KBM-7 (cell line): ENCODE results near the gene TOM1.

ENCODE experiments used
- DNase-seq: peaks from one replicate; pipeline ENCODE4 v3.0.0-alpha.2; 2015
- in situ Hi-C: fragments of 300-500 bp; cut with MboI; formaldehyde crosslinking; loops from 2 replicates; pipeline ENCODE4 v1.14.3; 2020; ENCODE audit warnings: low sequenced_read_pairs, low pct_unique_long_range_greater_than_20kb, mixed read lengths

Gene TOM1

DNA sequence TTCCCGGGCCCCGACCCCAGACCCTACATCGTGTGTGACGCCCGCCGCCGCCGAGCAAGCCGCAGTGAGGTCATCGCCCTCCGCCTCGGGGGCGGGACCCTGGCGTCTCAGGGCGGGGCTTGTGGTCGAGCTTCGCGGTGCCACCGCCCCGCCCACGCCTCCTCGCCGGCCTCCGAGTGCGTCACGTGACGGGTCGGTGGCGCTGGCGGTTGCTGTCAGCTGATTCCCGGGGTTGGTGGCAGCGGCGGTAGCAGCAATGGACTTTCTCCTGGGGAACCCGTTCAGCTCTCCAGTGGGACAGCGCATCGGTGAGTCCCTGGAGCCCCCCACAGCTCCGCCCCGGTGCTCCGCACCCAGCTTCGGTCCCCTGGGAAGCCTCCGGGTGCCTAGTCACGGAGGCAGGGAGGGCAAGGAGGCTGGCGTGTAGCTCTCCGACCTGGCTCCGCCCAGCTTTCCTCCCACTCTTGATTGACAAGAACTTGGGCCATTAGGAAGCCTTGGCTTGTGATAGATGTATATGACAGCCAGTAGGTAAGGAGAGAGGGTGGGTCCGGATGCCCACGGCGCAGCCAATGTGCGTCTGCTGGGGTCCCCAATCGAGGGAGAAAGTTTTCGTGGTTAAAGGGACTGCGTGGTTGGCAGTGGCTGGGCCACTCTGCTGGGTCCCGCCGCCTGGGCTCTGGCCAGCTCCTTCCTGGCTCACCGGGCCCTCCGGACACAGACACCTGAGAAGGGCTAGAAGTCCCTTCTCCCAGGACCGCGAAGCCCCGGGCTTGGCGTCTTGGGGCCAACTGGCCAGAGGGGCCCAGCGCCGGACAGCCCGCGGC lies at the start of gene TOM1:
TOM1 (plus strand) TSS at position 222 of the 827 bp plus-strand sequence; CDS start at position 257, 35 bp downstream.
- peak; percentile 98 for DNase-seq
- in situ Hi-C loops = no loop called here

DNA sequence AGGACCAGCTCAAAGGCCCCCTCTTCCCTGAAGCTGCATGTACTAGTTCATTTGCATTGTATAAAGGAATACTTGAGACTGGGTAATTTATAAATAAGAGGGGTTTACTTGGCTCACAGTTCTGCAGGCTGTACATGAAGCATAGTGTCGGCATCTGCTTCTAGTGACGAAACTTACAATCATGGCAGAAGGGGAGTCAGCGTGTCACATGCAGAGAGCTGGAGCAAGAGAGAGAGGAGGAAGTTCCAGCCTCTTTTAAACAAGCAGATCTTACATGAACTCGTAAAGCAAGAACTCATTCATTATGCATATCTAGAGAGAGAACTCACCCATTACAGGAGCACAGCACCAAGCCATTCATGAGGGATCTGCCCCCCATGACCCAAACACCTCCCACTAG lies 49.5 kb upstream of the TOM1 start:
- in situ Hi-C loops = no loop called here
- DNase-seq = no peak

DNA sequence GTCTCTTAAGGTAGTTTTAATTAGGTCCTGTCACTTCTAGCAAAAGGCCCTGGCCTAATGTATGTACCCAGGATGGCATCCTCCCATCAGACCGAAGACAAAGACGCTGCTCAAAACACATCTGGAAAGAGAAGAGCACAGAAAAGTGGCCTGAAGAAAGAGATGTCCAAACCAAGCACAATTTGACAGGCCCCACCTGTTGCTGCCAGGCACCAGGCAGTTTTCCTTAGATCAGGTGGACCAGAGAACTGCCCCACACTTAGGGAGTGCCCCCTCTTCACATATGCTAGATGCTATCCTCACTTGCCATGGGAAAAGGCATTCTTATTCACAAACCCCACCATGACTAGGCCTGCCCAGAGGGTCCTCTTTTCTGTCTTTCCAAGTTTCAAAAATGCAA lies 45.7 kb upstream of the TOM1 start:
- in situ Hi-C loops = no loop called here

DNA sequence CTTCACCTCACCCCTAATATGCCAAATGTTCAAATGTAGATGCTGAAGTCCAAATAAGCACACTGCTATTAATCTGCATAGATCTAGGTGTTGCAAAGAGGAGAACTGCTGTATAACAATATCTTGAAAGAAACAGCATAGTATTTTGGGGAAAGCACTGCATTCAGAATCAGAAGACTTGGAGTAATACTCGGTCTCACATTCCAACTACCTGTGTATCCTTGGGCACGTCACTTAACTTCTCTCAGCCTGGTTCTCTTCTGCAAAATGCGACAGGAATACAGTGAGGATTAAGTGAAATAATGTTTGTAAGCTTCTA lies 42.7 kb upstream of the TOM1 start:
- DNase-seq = no peak
- in situ Hi-C loops = no loop called here

More for the DNA sequence above, 45.7 kb upstream of the TOM1 start:
- DNase-seq = no peak

DNA sequence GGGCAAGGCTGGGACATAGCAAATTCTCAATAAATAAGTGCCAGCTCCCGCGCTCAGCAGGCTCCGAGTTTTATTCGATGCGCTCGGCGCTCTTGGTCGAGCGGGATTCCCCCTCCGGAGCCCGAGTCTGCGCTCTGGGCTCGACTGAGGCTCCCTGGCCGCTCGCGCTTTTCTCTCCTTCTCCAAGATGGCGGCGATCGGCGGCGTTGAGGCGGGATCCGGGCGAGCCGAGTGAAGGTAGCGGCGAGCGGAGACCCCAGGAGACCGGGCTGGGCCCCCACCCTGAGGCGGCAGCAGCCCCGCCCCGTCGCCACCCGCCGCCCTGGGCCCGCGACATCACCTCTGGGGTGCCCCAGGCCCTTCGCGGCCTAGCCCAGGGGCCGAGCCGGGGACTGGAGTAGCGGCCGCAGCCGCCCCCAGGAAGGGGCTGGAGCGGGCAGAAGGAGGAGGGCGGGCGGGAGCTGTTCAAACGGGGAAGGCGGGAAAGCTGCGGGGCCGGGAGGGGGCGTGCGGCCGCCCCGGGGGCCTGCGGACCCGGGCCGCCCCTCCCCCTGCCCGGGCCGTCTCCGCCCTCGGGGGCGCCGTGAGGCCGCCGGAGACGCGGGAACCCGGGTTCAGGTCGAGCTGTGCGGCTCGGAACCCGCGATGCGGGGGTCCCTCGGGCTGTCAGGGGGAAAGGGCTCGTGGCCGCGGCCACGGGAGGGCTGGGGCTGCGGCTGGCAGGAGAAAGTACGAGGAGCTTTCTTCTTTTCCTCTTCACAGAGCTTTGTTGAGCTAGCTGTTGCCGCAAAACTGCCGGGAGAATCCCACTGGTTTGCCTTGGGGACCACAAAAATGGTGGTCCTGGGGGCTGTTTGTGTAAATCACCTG lies 42.1 kb upstream of the TOM1 start, which contains the start of gene HMGXB4:
HMGXB4 (plus strand) TSS at position 173 of the 870 bp plus-strand sequence. CDS start 4,898 bp downstream, outside the sequence.
- DNase-seq = peak; percentile 83
- in situ Hi-C loops = no loop called here

DNA sequence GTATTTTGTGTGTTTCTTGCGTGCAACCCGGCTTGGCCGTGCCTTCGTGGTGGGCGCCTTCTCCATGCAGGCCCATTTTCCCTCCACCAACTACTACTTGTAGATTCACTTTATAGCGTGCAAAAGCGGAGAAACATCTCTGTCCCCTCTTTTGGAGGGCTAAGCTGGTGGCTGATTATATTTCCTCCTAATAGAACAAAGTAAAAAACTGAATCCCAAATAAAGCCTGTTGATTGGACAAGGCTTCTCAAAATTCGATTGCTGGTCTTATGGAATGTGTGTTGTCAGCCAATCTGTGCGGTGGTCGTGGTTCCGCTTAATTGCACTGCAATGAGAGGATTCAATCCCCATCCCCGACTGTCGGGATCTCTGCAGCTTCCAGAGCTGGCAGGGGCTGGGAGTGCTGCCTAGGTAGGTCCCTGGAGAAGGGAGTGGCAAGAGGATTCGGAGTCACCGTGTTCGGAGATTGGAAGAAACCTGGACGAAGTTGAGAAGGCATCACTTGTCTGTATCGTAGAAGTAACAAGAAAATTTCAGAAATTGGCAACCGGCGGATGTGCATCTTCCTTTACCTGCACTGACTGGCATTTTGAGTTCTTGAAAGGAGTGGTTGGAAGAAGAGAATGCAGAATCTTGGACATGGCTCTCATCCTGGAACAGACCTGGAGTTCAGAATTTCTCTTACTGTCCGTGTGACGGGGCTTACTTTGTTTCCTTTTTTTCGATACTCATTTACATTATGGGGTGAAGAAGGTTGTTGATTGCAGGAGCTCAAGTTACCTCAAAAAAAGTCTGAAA lies 41.3 kb upstream of the TOM1 start:
- peak; percentile 40 for DNase-seq
- in situ Hi-C loops = no loop called here

DNA sequence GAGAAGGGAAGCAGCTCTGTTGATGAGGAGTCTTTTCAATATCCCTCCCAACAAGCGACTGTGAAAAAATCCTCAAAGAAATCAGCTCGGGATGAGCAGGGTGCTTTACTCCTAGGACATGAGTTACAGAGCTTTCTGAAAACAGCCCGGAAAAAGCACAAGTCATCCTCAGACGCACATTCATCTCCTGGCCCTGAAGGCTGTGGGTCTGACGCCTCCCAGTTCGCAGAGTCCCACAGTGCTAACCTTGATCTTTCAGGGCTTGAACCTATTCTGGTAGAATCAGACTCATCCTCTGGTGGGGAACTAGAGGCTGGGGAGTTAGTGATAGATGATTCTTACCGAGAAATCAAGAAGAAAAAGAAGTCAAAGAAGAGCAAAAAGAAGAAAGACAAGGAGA lies 34.7 kb upstream of the TOM1 start:
- in situ Hi-C loops = no loop called here
- no peak for DNase-seq

DNA sequence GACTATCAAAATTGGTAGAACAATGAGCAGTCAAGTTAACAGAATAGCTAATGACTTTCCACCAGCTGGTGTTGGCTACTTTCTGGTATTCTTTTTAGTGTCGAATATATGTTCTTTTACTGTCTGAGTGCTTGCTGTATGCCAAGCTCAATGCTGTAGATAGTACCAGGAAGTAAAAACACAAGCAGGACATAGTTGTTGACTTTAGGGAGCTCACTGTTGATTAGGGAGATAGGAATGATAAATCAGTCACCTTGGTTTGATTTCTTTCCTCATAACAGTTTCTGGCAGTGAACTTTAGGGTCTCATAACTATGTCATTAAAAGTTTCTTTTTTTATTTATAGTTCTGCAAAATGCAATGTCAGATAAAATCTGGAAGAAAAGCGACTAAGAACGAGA lies 33.4 kb upstream of the TOM1 start:
- in situ Hi-C loops = no loop called here
- DNase-seq = no peak

DNA sequence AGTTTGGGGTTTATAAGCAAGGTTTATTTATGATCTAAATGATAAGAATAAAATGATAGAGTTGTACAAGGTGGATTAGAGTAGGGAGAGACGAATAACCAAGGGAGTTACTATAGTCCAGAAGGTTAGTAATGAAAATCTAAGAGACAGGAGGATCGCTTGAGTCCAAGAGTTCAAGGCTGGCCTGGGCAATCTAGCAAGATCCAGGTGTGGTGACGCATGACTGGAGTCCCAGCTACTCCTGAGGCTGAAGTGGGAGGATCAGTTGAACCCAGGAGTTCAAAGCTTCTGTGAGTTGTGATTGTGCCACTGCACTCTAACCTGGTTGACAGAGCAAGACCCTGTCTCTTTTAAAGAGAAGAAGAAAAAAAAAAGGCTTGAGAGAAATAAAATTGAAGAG lies 30.1 kb upstream of the TOM1 start:
- DNase-seq = no peak
- in situ Hi-C loops = no loop called here

DNA sequence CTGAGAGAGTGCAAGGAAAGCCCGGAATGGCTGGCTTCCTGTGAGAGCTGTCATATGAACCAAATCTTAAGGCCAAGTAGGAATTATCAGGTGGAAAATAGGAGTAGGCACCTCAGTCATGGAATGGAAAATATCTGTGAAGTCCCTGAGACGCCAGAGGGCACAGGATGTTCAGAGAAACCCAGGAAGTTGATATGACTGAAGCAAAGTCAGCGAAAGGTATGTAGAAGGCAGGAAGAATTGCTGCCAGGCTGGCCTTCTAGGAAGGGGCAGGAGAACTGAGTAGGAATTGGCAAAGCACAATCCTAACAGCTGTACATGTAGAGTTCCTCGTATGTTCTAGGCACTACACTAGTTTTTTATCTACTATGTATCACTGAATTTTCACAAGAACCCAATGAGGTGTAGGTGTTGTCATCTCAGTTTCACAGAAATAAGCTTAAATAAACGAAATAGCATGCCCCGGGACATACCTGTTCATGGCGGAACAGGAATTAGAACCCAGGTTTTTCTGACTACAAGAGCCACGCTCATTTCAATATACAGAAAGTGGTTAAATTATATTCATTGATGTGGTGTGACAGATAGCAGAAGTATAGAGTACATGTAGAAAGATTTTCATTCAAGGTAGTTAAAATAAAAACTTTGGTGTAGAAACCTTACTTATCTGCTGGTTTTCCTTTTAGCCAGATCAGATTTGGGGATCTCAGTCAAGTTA lies 25.4 kb upstream of the TOM1 start:
- in situ Hi-C loops = no loop called here
- no peak for DNase-seq

DNA sequence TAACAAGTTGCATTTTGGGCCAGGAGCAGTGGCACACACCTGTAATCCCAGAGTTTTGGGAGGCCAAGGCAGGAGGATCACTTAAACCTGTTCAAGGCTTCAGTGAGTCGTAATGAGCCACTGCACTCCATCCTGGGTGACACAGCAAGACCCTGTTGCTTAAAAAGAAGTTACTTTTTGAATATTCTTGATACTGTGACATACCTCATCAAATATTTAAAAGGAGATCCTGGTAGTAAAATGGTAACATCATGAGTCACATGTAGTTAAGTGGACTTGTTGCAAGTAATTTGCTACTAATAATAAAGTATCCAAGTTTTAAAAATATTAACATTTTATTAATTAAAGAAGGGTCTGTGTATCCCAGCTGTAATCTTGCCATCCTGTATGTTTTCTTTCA lies 24.1 kb upstream of the TOM1 start:
- DNase-seq = no peak
- in situ Hi-C loops = no loop called here

DNA sequence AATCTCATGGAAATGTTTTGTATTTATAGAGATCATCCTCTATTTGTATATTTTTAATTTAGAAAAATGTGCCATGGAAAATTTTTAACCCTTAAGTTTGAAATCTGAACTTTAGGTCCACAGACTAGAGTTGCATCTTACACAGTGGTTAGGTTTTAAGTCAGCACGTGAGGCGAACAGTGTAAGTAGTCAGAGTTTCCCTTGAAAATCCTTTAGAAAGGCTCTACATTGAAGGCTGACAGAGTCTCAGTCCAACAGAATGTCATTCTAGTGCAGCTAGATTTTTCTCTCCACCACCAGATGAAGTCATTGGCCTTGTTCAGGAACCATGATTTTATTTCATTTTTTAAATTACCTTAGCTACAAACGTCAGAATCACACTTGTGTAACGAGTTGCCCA lies 23.7 kb upstream of the TOM1 start:
- in situ Hi-C loops = no loop called here
- no peak for DNase-seq

DNA sequence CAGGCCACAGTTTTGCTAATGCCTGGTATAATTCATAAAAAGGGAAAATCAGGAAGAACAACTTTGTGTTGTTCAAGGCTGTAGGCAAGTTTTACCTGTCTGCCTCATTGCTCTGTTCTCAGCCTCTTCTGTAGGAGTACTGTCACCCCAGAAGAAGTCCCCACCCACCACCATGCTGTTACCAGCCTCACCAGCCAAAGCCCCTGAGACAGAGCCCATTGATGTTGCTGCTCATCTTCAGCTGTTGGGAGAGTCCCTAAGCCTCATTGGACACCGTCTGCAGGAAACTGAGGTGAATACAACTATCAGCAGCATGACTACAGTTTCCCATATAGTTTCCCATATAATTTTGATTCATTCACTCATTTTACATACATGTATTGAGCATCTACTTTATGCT lies 11.6 kb upstream of the TOM1 start:
- DNase-seq = no peak
- in situ Hi-C loops = no loop called here

DNA sequence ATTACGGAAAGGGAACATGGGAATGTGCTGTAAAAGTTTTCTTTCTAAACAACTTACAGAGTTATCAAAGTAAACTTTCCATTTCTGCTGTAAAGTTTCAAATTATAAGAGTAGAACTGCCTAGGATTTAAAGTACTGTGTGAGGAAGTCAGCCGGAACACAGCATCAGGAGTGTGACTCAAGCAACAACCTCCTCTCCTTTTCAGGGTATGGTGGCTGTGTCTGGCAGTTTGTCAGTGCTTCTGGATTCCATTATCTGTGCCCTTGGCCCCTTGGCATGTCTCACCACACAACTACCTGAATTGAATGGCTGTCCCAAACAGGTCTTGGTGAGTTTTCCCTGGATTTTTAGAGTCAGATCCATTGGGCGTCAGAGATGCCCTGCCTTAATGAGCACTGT lies 6.9 kb upstream of the TOM1 start:
- in situ Hi-C loops = no loop called here

DNA sequence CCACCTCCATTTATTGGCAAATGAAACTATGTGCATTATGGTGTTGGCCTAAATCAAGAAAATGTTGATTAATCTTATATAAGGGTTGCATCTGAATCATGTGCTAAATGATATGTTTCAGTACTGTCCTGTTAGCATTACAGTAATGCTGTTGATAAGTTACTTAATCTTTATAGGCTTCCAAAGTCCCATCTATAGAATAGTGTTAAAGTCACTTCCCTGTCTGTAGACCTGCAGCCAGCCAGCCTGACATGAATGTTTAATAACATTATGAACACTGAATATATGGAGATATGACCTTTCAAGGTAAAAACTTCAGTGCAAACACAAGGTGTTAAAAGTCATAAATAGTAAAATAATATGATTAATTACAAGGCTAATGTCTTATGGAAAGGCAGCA lies 3.6 kb upstream of the TOM1 start:
- no peak for DNase-seq
- in situ Hi-C loops = no loop called here

More for the DNA sequence above, 6.9 kb upstream of the TOM1 start:
- DNase-seq = no peak

DNA sequence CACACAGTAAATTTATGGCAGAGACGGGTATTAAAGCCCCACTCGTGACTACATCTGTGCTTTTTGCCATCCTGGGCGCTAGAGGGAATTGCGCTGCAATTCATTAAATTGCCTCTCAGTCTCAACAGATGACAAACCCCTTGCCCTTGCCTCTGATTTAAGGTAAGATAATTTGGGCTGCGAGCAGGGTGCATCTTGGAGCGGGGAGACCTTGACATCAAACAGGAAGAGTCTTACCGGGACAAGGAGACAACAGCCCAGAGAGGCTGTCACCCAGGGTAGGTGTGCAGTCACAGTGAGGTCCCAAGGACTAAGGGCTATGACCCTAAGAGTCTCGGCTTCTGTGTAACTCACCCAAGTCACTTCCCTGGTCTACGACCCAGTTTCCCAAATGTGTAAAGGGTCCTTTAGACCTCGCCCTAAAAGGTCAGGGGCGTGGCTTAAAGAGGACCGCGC lies 449 bp upstream of the TOM1 start:
- DNase-seq = no peak
- in situ Hi-C loops = no loop called here

DNA sequence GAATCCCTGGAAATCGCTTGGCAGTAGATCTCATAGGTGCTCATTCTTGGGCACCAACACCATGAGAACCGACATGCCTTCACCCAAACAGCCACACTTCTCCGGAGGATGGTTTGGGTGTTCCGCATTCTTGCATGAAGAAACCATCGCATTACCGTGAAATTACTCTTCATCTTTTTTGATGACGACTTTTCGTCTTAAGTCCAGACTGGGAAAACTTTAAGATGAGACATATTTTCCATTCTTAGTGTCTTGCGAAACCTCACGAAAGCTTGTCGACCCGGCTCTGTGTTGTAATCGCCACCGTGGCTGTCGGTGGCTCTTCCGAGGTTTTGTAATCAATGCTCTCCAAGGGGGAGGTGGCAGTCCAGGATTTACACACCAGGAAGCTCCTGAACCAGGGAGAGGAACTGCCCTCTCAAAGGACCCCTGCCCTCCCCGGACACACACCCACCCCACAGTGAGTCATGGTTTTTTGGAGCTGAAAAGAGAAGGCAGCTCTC lies 1.7 kb downstream of the TOM1 start:
- in situ Hi-C loops = no loop called here
- peak; percentile 79 for DNase-seq

DNA sequence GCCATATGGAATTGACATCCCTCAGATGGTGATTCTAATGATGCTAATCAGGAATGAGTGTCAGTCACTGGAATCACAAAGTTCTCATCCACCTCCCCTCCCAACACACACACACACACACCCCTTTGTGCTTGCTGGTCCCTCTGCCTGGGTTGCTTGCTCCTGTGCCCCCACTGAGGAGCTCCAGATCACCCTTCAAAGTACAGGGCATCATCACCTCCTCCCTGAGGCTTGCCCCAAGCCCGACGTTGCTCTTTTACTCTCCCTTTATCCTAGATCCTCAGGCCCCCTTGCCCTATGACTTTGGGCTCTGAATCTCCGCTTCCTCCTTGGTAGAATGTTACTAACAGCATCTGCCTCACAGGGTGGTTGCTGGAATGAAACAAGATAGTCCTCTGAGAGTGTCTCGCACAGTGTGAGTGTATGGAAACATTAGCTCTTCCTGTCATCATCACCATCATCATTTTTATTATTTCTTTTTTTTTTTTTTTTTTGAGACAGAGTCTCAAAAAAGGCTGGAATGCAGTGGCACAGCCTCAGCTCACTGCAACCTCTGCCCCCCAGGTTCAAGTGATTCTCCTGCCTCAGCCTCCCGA lies 3.4 kb downstream of the TOM1 start:
- in situ Hi-C loops = no loop called here
- DNase-seq = no peak
